ENCODE results near the gene ZNF670. TPM values are rescaled to one million over a fixed set of nuclear protein-coding genes. Genes with fewer than 3 reads are reported as not detected.
"Not testable (repeated sequence)": the region's sequence is repeated elsewhere in the genome, so short reads cannot be mapped to it uniquely, and the experiment has no call there.

Gene ZNF670
- polyA plus RNA-seq, 4 donors: 5.9 to 9.1 (median 8.0) TPM

DNA sequence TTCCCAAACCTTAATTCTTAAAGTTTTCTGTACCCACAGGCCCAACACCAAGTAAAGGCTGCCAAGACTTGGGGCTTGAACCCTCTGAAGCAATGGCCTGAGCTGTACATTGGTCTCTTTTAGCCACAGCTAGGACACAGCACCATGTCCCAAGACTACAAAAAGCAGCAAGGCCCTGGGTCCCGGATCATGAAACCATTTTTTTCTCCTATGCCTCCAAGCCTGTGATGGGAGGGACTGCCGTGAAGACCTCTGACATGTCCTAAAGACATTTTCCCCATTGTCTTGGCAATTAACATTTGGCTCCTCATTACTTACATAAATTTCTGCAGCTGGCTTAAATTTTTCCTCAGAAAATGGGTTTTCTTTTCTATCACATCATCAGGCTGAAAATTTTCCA lies 30.9 kb downstream of the ZNF670 start:
- DNase-seq (ENCODE audit: low read depth in 4 of 4, low spot score in 3 of 4): no peak

DNA sequence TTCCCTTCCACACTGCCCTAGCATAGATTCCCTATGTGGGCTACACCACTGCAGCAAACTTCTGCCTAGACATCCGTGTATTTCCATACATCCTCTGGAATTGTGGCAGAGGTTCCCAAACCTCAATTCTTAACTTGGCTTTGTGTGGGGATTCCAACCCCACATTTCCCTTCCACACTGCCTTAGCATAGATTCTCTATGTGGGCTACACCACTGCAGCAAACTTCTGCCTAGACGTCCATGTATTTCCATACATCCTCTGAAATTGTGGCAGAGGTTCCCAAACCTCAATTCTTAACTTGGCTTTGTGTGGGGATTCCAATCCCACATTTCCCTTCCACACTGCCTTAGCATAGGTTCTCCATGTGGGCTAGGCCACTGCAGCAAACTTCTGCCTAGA lies 31.4 kb downstream of the ZNF670 start:
- DNase-seq (ENCODE audit: low read depth in 4 of 4, low spot score in 3 of 4): no peak

GRCh38 chr1:247043406-247043805 lies 35.2 kb downstream of the ZNF670 start:
- no peak for DNase-seq (ENCODE audit: low read depth in 4 of 4, low spot score in 3 of 4)

DNA sequence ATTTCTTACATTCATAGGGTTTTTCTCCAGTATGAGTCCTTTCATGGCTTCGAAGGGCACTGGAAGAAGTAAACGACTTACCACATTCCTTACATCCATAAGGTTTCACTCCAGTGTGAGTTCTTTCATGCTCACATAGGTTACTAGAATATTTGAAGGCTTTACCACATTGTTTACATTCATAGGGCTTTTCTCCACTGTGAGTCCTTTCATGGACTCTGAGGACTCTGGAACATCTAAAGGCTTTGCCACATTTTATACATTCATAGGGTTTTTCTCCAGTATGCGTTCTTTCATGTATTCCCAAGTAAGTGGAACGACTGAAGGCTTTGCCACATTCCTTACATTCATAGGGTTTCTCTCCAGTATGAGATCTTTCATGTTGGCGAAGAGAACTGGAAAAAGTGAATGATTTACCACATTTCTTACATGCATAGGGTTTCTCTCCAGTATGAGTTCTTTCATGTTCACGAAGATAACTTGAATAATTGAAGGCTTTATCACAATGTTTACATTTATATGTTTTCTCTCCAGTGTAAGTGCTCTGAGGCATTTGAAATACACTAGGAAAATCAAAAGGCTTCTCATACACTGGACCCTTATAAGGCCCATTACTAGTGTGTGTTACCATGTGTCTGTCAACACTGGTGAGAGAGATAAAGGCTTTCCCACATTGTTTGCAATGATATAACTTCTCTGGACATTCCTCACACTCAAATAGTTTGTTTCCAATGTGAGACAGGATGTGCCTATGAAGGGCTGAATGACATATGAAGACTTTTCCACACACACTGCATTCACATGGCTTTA lies 40.9 kb downstream of the ZNF670 start:
- DNase-seq (ENCODE audit: low read depth in 4 of 4, low spot score in 3 of 4): no peak

DNA sequence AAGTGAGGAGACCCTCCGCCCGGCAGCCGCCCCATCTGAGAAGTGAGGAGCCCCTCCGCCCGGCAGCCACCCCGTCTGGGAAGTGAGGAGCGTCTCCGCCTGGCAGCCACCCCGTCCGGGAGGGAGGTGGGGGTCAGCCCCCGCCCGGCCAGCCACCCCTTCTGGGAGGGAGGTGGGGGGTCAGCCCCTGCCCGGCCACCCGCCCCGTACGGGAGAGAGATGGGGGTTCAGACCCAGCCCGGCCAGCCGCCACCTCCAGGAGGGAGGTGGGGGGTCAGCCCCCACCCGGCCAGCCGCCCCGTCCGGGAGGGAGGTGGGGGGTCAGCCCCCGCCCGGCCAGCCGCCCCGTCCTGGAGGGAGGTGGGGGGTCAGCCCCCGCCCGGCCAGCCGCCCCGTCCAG lies 46.3 kb downstream of the ZNF670 start:
- not testable (repeated sequence) for DNase-seq (ENCODE audit: low read depth in 4 of 4, low spot score in 3 of 4)

Other genes with a start within 250 kb of the ZNF670 start
- 10 to 100 TPM; 44.4 to 62.7 (median 55.4) TPM for gene AHCTF1, start 146.9 kb downstream of the ZNF670 start, polyA plus RNA-seq (ENCODE audit: insufficient read length in 4 of 4)
- gene ZNF695, start 70.8 kb downstream of the ZNF670 start, polyA plus RNA-seq (ENCODE audit: insufficient read length in 4 of 4): 1 to 10 TPM; 2.7 to 4.1 (median 3.7) TPM
- gene ZNF669, start 25.5 kb upstream of the ZNF670 start, polyA plus RNA-seq (ENCODE audit: insufficient read length in 4 of 4): 10 to 100 TPM; 10.4 to 16.6 (median 13.0) TPM
- gene ZNF124, start 93.2 kb upstream of the ZNF670 start, polyA plus RNA-seq (ENCODE audit: insufficient read length in 4 of 4): 10 to 100 TPM in 3 of 4 donors, 1 to 10 TPM in 1; 6.2 to 31.9 (median 25.0) TPM
- gene VN1R5, start 177.3 kb upstream of the ZNF670 start, polyA plus RNA-seq (ENCODE audit: insufficient read length in 4 of 4): under 1 TPM in 1 of 4 donors, not detected in 3; 0.15 TPM